DOHH2 (cell line): ENCODE data around the gene RD3L.

Experiments used
- CTCF ChIP-seq: fragments of 200-600 bp; sonication (generic); IDR thresholded peaks from one replicate; pipeline ENCODE4 v1.5.1; 2014; ENCODE audit warnings: antibody characterized with exemption, mild to moderate bottlenecking, low read depth, low read length; ENCODE audit not compliant: poor library complexity, severe bottlenecking
- EZH2phosphoT487 ChIP-seq: fragments of 200-600 bp; sonication (generic); IDR thresholded peaks from 2 replicates; pipeline ENCODE4 v1.6.1; 2017; ENCODE audit warnings: borderline replicate concordance, mild to moderate bottlenecking, antibody characterized with exemption, low read length, moderate library complexity, mixed read lengths

- TF ChIP-seq CTCF = no peak
- TF ChIP-seq EZH2phosphoT487 = no peak
Observed at GRCh38 chr14:103969961-103970360, 27.6 kb upstream of the RD3L start.
